Inflammatory macrophage treated with lipopolysaccharide for 1 hour (primary cell): ENCODE data around the gene CDH5.

ENCODE experiments used
- DNase-seq, 2 donors: peaks; one replicate each; pipeline ENCODE4 v3.0.0-alpha.2; 2020 to 2022

The CDH5 gene

GRCh38 chr16:66354034-66354909, 12.2 kb upstream of the CDH5 start:
- DNase-seq = peak; percentile 63 to 84

- DNase-seq = no peak
These were observed 11.0 kb upstream of the CDH5 start for GRCh38 chr16:66355526-66355925.

- peak; percentile 59 to 83 for DNase-seq
These were observed 9.0 kb upstream of the CDH5 start for GRCh38 chr16:66357523-66357928.

GRCh38 chr16:66358231-66358630, 8.3 kb upstream of the CDH5 start:
- no peak for DNase-seq

GRCh38 chr16:66359012-66359411, 7.5 kb upstream of the CDH5 start:
- no peak for DNase-seq

DNA sequence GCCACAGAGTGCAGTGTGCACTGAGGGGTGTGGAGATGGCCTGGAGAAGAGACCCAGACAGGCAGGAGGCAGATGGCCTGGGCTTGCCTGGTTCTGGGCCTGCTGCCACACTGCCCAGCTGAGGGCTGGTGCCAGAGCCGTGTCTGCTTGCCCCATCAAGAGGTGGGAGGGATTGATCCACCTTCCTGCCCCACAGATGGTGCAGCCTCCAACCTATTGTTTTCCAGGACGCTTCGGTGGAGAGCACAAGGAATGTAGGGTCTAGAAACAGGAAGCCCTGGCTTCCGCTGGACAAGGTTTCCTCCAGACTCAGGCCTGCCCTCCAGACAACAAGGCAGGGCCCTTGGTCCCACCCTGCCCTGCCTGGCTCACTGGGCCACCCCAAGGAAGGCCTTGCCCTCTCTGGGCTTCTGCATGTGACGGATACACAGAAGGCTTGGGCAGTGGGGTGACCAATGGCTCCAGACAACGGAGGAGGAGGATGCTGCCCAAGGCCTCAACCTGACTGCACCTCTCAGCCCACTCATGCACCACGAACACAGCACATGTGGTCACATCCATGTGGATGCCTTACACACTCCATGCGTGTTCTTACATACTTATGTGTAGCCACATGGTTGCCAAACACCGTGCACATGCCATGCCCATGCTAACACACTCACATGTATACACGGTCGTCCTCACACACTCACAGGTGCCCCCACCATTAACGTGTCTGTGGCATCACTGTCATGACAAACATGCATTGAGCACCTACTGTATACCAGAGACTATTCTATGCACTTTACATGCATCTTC, 6.5 kb upstream of the CDH5 start:
- DNase-seq = no peak

DNA sequence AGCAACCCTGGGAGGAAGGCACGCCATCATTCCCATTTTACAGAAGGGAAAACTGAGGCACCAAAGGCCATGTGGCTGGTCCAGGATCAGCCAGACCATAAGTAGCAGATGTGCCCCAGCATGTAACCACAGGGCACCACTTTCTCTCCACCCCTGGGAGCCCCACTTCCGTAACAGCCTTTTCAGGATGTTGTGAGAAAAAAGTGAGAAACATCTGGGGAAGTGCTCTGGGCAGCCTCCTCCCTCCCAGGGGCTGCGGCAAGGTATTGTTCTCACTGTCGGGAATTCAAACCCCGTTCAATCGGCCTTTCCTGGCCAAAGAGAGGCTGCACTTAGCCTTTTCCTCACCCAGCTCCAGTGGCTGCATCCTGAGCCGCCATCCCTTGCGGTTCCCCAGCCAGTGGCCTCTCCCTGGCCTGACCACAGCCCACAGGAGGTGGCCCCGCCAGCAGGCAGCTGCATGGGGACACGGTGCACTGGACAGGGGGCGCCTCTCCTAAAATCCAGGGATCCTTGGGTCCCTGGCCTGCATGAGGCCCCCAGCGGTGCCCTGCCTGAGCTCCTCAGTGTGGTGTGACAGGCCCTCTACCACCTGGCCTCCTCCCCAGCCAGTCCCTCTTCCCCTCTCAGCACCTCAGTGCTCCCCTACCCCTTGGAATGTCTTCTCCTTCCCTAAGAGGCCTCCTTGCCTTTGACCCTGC, 5.7 kb upstream of the CDH5 start:
- DNase-seq = no peak

DNA sequence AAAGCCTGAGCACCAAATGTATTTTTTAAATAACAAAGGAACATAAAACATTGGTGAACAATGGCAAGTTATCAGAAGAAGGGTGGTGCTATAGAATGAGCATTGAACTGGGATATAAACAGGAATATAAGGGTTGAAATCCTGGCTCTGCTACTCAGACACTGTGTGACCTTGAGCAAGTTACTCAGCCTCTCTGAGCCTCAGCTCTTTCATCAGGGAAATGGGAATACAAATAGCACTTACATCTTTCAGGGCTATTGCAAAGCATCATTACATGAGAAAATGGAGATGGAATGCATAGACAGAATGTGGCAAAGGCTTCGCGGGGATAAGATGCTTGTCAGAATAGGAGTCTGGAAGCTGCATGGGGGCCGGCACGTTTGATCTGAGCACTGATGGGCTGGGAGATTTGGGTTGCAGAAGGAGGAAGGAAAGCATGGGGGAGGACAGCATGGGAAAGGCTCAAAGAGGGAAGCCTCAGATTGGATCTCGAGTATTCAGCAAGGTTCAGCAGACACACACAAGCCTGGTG, 4.8 kb upstream of the CDH5 start:
- no peak for DNase-seq

DNA sequence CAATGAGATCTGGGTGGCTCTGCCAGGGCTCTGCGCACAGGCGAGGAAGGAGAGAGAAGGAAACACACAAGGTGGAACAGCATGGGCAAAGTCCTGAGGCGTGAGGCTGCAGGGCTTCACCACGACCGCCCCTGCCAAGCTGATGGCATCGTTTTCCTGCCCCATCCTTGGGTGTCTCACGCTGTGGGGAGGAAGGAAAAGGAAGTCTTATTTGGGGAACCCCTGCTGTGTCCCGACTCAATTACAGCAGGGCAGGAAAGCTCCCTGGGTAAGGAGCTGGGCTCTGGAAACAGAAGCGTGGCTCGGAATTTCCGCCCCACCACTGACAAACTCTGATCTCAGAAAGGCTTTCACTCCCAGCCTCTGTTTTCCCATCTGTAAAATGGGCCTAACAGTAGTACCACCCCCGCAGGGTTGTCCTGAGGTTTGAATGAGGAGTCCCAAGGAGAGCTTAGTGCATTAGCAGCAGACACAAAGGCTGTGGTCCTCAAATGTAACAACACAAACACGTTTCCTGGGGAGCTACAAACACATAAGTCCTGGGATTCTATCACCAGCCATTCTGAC, 3.2 kb upstream of the CDH5 start:
- no peak for DNase-seq

GRCh38 chr16:66364117-66364958, 2.2 kb upstream of the CDH5 start:
- DNase-seq = no peak

- no peak for DNase-seq
These were observed 1.6 kb upstream of the CDH5 start for GRCh38 chr16:66364959-66365306.

GRCh38 chr16:66365651-66366050, 840 bp upstream of the CDH5 start:
- peak; percentile 37 to 50 for DNase-seq

DNA sequence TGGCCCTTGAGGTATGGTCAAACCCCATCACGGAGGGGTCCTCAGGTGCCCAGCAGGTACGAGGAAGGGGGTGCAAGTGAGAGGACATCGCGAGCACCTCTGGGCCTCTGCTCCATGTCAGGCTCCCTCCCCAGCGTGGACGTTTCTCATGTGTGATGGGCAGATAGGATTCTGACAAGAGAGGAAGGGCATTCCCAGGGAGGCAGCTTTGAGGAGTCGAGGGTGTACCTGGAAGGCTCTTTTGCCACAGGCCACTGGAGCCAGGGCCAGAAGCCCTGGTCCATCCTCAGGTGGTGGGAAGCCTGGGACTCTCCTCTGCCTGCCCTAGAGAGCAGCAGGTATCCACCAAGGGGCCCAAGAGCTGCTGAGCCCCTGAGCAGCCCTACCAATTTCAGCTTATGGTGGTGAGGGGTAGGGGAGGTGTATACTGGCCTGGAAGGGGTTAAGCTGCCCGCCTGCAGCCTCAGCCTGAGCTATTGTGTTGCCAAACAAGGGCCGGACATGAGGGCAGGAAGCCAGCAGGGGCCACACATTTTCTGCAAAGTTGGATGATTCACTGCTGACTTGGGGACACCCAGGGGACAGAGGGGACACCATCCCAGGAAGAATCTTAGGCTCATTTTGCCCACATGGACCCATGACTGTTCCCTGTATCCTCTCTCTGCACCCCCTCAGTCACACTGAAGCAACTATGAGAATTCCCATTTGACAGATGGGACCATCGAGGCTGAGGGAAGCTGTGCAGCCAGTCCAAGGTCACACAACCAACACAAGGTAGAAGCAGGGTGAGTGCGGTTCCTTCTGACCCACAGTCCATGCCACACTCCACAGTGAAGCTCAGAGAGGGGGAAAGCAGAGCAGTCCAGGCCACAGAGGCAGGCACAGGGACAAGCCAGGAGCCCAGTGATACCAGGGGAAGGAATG, 1.7 kb downstream of the CDH5 start:
- DNase-seq = peak in 1 of 2 donors; percentile 37

- DNase-seq = peak; percentile 66 to 71
These were observed 2.6 kb downstream of the CDH5 start for GRCh38 chr16:66369055-66369592.

- DNase-seq = no peak
These were observed 4.5 kb downstream of the CDH5 start for GRCh38 chr16:66370786-66371684.

- no peak for DNase-seq
These were observed 5.8 kb downstream of the CDH5 start for GRCh38 chr16:66372078-66372897.

DNA sequence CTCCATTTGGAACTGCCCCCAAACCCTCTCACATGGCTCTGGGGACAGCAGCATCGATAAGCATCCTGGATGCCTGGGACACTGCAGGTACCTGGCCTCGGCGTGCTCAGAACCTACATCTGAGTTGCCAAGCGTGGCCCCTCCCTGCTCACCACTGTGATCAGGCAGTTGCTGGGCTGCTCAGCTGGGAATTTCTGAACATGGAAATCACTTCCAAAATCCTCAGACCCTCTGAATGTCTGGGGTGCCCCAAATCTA, 6.3 kb downstream of the CDH5 start:
- DNase-seq = no peak

GRCh38 chr16:66373667-66374066, 7.2 kb downstream of the CDH5 start:
- no peak for DNase-seq

DNA sequence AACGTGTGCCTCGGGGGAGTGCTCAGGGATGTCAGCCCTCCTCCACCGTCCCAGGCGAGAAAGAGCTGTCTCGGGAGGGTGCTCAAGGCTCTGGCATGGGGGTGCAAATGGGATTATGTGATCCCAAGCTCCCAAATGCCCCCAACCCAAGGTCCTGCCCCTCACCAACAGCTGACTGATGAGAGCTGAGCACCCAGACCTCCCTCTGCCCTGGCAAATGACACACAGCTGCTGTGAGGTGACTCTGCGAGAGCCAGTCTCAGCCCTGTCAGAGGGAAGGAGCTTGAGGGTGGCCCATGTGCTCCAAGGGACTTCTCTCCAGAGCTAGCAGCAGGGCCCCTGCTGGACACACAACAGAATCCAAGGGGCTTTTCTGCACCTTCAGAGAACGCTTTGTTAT, 7.7 kb downstream of the CDH5 start:
- DNase-seq = no peak
